GM19023 (cell line): ENCODE measurements around the gene CASP7.

Experiments used
- ATAC-seq: cut with Tn5 transposase; IDR thresholded peaks from one replicate; pipeline ENCODE4 v1.9.1; 2021; ENCODE audit warnings: mild to moderate bottlenecking, moderate library complexity; ENCODE audit not compliant: unreplicated experiment

Gene CASP7

GRCh38 chr10:113711142-113711541 is 31.4 kb downstream of the CASP7 start:
- ATAC-seq: no peak

- no peak for ATAC-seq
Measured at GRCh38 chr10:113712024-113712423, 32.3 kb downstream of the CASP7 start.

DNA sequence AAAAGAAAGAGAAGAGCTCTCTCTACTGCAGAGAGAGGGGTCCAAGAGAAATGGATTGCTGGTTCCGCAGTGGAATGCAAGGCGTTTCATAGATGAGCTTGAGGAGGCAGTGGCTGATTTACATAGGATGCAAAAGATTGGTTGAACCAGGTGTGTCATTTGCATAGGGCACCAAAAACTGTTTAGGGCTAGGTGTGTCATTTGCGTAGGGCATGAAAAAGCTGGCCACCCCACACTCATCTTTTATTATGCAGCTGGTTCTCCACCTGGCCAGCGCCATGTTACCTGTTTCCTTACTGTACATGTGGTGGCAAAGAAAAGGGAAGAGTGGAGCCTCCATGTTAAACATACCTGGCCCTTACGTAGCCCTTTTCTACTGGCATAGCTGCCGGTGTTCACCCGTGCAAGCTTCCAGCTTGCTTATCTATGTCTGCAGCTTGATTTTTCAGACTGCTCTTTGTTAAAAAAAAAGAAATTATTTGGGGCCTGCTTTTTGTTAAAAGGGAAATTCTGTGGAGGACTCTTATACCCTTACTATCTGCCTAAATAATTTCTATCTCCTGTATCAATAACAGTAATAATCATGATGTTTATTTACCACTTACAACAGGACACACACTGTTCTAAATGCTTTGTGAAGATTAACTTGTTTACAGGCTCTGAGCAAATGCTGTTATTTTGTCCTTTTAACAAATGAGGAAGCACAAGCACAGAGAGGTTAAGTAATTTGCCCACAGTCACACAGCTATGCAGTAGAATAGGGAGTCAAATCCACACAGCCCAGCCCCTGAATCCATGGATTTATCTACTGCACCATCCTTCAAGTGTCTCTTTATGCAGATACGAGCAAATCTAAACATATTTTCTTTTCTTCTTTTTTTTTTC is 33.3 kb downstream of the CASP7 start:
- no peak for ATAC-seq

DNA sequence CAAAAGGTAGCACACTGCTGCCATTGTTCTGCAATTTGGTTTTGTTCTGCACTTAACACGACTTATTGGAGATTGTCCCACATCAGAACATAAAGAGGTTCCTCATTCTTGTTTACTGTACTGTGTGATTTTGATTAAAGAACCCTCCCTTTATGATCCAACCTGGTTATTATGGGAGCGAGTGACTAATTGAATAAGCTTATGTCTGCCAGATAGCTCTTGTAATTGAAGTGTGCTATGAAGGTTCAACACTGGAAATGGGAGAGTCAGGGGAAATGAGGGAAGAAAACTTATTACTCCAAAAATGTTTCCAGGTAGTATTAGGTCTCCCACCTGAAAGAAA is 33.9 kb downstream of the CASP7 start:
- no peak for ATAC-seq

DNA sequence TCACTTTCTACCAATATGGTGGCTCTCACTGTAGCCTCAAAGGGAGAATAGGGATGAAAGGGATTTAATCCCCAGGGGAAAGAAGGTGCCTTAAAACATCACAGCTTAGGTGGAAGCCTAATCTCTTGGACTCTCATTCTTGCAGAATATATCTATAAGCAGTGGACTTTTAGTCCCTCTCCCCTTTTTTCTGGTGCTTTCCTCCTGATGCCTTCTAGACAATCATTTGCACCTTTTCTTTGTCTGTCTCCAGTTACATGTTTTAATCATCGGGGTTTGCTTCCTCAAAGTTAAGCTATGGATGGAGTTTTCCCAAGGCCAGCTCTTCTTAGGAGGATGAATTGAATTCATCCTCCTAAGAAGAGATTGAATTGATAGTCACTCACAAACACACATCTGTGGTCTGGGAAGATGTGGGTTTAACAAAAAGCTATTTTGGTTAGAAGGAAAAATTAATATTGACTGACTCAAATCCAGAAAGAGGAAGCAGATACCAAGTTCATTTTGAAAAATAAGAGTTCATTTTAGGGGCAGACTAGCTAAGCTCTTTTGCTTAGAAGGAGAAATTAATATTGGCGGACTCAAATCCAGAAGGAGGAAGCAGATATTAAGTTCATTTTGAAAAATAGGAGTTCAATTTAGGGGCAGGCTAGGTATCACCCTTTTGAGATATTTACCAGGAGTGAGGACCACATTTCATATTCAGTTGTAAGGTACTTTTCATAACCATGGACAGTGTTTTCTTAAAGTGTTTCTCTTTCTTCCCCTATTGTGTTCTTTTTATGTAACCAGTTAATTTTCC is 36.6 kb downstream of the CASP7 start:
- ATAC-seq: no peak

GRCh38 chr10:113718969-113719822 is 39.5 kb downstream of the CASP7 start:
- ATAC-seq: no peak

- ATAC-seq: no peak
Measured at GRCh38 chr10:113720386-113720785, 40.7 kb downstream of the CASP7 start.

GRCh38 chr10:113732160-113732881 is 52.6 kb downstream of the CASP7 start:
- ATAC-seq: no peak

DNA sequence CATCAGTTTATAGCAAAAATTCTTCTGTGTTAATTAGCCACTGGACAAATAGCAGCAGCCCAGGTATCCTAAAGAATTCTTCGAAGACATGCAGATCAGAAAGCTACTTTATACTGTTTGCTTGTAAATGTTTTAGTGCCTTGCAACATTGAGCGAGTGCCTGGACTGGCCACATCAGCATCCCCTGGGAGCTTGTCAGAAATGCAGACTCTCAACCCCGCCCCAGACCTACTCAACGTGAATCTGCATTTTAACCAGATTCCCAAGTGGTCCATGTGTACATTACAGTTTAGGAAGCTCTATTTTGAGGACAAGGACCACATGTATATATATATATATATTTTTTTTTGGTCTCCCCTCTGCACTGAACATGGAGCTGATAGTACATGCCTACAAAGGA is 53.3 kb downstream of the CASP7 start:
- no peak for ATAC-seq

DNA sequence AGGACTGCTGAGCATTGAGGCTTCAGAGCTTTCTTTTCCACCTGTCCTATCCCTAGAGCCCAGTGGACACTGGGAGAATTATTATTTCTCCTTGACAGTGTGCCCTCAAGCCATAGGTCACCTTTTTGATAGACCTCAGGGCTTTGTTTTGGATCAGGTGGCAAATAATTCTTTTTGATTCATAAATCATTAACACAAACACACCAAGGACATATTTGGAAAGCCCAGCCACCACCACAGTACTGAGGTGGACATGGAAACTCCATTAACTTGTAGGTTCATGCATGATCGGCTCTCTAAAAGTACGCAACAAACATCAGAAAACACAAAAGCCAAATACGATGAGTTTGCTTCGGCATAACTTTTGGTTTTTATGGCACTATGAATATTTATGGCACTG is 53.9 kb downstream of the CASP7 start:
- ATAC-seq: no peak

DNA sequence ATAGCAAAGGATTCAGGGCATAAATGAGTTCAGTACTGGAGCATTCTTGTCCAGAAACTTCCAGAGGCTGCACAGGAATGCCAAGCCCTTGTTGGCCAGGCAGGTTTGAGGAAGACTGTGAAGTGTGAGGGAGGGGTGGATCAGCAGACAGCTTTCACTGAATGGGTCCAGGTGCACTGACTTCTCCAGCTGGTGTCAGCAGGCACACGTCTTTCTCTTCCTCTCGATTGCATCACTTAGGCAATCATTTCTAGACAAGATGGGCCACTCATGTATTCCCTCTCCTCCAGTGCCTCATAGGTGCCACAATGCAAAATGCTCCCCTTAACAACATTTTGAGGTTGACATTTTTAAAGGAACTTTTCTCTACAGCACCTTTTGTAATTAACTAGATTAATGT is 56.2 kb downstream of the CASP7 start:
- ATAC-seq: peak; percentile 72

DNA sequence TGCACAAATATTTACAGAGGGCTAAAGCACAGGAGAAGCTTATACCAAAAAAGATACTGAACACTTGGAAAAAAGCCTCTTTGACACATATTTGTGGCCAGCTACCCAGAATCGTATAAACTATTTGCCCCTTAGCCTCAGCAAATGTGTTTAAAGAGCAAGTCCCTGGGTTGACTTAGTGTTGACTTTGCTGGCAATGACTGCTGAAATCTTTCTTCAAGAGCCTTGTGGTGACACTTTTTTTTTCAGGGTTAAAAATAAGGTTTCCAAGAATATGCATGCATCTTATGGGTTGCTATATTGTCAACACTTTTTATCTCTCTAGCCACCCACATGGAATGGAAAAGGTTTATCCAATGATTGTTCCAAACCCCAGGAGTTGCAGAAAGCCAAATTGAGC is 56.9 kb downstream of the CASP7 start:
- no peak for ATAC-seq

DNA sequence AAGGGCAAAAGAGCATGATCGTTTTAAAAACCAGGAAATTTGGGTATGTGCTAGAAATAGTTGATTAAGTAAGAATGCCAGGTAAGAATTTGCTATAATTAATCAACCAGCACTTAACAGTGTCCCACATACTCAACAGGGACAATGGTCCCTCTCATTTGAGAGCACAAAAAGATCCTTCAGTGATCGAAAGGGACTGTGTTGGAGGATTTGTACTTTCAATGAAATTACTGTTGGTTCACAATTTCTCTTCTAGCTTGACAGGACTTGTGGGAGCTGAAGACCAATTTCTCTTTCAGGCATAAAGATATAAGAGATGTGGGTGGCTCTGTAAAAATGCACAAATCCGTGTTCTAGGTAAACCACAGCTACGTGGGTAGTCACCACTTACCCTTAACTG is 59.3 kb downstream of the CASP7 start:
- ATAC-seq: no peak

GRCh38 chr10:113739577-113739976 is 59.9 kb downstream of the CASP7 start:
- no peak for ATAC-seq

- no peak for ATAC-seq
Measured at GRCh38 chr10:113740850-113741249, 61.1 kb downstream of the CASP7 start.

DNA sequence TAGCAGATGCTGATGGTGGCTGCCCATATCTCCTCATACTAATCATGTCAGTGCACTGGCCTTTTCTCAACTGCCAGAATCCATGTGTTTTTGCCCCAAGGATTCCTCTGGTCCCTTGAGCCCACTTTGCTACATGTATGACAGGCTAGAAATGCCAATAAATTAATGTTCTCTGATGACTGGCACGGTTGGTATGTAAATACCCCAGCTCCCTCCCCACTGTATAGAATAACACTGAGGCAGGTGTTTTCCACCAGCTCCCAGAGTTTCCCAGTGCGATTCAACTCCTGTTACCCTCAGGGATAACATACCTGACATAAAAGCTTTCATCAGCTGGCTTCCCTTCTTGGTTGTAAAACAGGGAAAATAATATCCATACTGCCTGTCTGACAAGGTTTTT is 62.8 kb downstream of the CASP7 start:
- ATAC-seq: no peak

DNA sequence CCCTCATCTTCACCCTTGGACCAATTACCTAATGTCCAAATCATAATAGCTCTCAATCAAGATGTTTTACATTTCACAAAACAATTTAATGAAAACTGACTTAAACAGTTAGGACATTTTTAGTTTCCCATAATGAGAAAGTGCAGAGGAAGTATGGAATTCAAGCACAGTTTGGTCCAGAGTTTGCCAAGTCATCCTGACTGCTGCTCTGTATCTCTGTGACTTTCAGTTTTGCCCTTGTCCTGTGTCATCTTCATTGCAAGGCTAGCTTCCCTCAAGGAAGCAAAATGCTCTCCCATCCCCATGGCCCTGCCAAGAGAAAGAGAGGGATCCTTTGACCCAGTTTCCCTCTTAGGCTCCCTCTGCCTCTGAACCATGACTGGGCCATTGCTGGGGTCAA is 63.9 kb downstream of the CASP7 start:
- ATAC-seq: no peak

DNA sequence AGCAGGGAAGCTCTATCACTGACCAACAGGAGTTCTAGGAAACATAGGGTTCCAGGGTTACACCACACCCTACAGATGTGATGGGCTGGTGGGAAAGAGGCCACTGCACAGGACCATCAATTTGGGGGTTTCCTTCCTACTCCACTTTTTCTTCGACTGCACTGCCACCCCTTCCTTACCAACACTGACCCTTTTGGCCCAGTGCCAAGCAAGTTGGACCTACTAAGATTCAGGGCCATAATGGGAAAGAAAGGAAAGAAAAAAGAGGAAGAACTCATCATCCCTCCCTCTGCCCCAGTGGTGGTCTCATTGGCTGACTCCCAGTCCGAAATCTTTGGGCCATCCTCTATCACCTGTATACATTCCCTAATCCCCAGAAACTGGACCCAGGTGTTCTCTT is 65.7 kb downstream of the CASP7 start:
- ATAC-seq: no peak

DNA sequence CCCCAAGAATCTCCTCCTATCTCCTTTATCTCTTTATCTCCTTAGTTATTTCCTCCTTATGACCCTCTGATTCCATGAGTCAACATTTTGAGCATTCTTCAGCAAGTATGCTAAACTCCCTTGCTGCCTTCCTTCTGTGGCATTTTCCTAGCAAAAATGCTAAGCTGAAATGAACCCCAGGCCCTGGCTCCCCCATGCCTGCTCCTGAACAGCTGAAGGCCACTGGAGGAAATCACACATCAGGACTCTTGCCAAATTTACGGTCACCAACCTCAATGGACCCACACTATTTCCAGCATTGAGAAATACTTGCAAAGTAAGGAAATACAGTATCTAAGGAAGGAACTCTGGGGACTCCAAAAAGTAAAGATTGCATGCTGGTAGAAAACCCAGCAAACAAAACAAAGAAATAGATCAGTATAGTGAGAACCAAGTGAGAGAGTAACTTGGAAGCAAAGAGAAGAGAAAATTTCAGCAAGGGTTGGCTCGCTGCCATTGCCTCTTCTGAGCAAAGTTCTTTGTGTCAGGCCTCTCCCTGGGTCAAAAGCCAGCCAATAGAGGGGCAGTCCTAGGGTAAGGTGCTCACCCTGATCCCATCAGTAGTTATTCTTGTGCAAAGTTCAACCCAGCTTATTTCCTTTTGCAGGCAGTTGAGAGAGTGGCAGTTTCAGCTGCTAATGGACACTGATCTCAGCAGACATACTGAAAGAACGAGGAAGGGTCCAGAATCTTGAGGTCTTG is 66.7 kb downstream of the CASP7 start:
- no peak for ATAC-seq

DNA sequence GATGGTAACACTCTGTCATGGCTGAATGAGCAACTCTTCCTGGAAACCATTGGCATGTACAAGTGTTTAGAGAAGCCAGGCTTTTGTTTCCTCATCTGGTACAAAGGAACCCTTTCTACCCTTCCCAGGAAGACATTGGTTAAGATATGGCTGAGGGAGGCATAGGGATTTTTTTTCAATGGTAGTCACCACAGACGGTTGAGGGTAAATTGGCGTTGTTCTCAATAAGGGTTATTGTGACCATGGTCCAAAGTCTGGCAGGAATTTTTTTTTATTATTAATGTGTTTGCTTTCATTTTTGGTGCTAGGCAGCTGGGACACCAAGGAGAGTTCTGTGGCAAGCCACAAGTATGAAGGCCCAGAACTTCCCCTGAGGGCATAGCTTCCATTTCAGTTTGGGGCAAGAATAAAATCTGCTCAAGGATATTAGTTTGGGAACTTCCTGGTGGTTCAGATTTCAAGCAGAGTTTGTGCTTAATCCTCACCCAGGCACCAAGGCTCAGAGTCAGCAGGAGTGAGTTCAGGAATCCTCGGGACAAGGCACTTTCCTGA is 71.5 kb downstream of the CASP7 start, which contains the start of gene PLEKHS1:
TSS of gene PLEKHS1 (plus strand) at position 502 of the 552 bp plus-strand sequence. CDS start 3,596 bp downstream, outside the sequence.
- ATAC-seq: no peak
